Duodenal mucosa (tissue), 2 donors: Measurements from ENCODE around the gene TNFRSF9.

ENCODE experiments used
- H3K27ac ChIP-seq: one replicate; pipeline ENCODE4 v1.7.0; 2013; ENCODE audit warnings: low read depth, low read length
- H3K27me3 ChIP-seq, 2 donors: one replicate each; pipeline ENCODE4 v1.7.0; 2013; ENCODE audit warnings: low read length in 2 of 2, control low read depth in 1 of 2; ENCODE audit not compliant: insufficient read depth in 2 of 2, control insufficient read depth in 1 of 2
- H3K36me3 ChIP-seq, 2 donors: one replicate each; pipeline ENCODE4 v1.7.0; 2013; ENCODE audit warnings: low read length in 2 of 2, control low read depth in 1 of 2; ENCODE audit not compliant: insufficient read depth in 2 of 2, control insufficient read depth in 1 of 2
- H3K4me1 ChIP-seq, 2 donors: one replicate each; pipeline ENCODE4 v1.7.0; 2013; ENCODE audit warnings: low read length in 2 of 2, control low read depth in 1 of 2; ENCODE audit not compliant: insufficient read depth in 2 of 2, control insufficient read depth in 1 of 2
- H3K4me3 ChIP-seq, 2 donors: one replicate each; pipeline ENCODE4 v1.7.0; 2013; ENCODE audit warnings: low read length in 2 of 2, low read depth in 1 of 2
- H3K9ac ChIP-seq, 2 donors: one replicate each; pipeline ENCODE4 v1.7.0; 2013; ENCODE audit warnings: low read length in 2 of 2, low read depth in 1 of 2
- H3K9me3 ChIP-seq, 2 donors: one replicate each; pipeline ENCODE4 v1.7.0; 2013; ENCODE audit warnings: low read length in 2 of 2, control low read depth in 1 of 2; ENCODE audit not compliant: control insufficient read depth in 1 of 2

The TNFRSF9 gene

DNA sequence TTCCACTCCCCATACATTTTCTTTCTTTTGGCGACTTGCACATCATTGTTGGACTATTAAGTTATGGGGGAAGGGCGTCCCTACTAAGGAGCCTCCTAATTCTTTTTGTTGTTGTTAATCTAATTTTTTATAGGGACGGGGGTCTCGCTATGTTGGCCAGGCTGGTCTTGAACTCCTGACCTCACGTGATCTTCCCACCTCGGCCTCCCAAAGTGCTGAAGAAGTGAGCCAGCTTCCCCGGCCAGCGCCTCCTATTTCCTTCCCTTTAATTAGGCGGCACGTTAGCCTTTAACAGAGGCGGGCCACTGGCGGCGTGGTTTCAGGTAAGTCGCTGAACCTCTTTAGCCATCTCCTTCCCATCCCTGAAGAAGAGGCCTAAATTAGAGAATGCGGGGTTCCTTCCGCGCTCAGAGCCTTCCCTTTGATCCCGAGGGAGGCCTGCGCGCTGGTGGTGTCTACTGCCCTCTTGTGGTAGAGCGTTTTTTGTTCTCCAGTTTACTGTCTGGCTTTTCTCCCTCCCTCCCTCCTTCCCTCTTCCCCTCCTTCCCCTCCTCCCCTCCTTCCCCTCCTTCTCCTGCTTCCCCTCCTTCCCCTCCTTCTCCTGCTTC is 38.1 kb downstream of the TNFRSF9 start:
- Histone ChIP-seq H3K4me1 (peaks cover 0 to 2% of the 10 kb centered on the region in 2 donors), H3K27ac (no peak overlapping the region), H3K36me3 (no peaks in the 10 kb centered on the region), H3K9me3 (no peaks in the 10 kb centered on the region), H3K9ac (no peak overlapping the region), H3K4me3 (peak overlapping the region in 1 of 2 donors; percentile 51), H3K27me3 (no peaks in the 10 kb centered on the region)

DNA sequence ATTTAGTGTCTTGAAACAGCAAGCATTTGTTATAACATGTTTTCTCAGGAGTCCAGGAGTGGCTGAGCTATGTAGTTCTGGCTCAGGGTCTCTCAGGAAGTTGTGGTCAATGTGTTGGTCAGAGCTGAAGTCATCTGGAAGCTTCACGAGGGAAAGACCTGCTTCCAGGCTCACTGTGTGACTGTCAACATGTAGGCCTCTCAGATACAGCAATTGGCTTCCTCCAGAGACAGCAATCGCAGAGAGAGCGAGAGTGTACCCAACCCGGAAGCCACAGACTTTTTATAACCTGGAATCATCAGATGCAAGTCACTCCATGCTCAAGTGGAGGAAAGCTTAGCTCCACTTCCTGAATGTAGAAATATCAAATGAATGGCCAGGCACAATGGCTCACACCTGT is 40.9 kb downstream of the TNFRSF9 start:
- H3K9me3 ChIP-seq = no peaks in the 10 kb centered on the region
- no peaks in the 10 kb centered on the region for H3K36me3 ChIP-seq
- no peak overlapping the region for H3K4me3 ChIP-seq
- H3K27me3 ChIP-seq = no peaks in the 10 kb centered on the region
- no peak overlapping the region for H3K27ac ChIP-seq
- peaks cover 0 to 2% of the 10 kb centered on the region in 2 donors for H3K4me1 ChIP-seq
- H3K9ac ChIP-seq = no peak overlapping the region

DNA sequence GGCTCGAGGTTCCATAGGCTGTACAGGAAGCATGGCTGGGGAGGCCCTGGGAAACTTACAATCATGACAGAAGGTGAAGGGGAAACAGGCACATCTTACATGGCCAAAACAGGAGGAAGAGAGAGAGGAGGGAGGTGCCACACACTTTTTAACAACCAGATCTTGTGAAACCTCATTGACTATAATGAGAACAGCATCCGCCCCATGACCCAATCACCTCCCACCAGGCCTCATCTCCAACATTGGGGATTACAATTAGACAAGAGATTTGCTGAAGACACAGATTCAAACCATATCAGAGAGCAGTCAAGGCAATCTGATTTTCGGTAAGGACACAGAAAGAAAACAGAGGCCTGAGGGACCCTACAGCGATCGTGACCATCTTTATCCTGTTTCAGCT is 41.7 kb downstream of the TNFRSF9 start:
- Histone ChIP-seq H3K27me3 (no peaks in the 10 kb centered on the region), H3K4me1 (peaks cover 0 to 2% of the 10 kb centered on the region in 2 donors), H3K9me3 (no peaks in the 10 kb centered on the region), H3K9ac (no peak overlapping the region), H3K27ac (no peak overlapping the region), H3K36me3 (no peaks in the 10 kb centered on the region), H3K4me3 (no peak overlapping the region)

DNA sequence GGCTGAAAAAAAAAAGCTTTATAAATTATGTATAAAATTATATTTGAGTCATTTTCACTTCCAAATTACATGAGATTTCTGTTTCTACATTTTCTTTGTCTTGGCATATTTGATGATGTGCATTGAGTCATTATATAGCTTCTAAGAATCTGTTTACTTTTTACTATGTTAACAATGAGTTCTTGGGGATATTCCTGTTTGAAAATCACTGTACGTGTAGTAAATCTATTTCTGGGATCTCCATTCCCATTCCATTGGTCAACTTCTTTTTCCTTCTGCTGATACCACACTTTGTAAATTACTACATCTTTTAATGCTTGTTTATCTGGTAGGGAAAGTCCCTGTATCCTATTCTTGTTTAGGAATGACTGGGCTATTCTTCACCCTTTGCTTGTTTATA is 43.6 kb downstream of the TNFRSF9 start:
- Histone ChIP-seq H3K4me1 (no peaks in the 10 kb centered on the region), H3K27me3 (no peaks in the 10 kb centered on the region), H3K27ac (no peak overlapping the region), H3K9me3 (no peaks in the 10 kb centered on the region), H3K36me3 (no peaks in the 10 kb centered on the region), H3K4me3 (no peak overlapping the region), H3K9ac (no peak overlapping the region)

DNA sequence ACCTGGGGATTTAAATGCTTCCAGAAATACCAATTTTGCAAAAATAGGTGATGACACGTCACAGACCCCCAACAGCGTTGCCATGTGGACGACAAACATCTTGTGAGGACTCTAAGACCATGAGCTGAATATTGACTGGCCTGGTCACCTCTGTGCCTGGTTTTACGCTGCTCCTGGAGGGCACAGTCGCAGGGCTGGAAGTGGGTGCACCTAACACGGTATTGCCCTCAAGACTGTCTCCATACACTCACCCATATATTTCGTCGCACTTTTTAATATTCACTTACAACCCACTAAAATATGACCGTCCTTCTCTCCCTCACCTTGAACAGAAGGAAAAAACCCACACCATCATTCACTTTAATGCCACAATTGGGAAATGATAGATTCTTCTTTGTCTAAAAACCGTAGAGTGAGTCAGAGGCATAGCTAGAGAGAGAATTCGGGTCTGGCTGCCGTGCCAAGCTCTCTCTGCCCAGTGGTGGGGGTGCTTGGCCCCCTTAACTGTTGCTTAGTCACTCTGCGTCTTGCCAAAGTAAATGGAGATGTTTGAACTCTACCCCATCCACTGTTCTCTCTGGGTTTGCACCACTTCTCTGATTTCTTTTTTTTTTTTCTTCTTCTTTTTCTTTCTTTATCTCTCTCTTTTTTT is 47.0 kb downstream of the TNFRSF9 start:
- Histone ChIP-seq H3K36me3 (no peaks in the 10 kb centered on the region), H3K4me1 (no peaks in the 10 kb centered on the region), H3K4me3 (no peak overlapping the region), H3K27ac (no peak overlapping the region), H3K27me3 (no peaks in the 10 kb centered on the region), H3K9ac (no peak overlapping the region), H3K9me3 (no peaks in the 10 kb centered on the region)

DNA sequence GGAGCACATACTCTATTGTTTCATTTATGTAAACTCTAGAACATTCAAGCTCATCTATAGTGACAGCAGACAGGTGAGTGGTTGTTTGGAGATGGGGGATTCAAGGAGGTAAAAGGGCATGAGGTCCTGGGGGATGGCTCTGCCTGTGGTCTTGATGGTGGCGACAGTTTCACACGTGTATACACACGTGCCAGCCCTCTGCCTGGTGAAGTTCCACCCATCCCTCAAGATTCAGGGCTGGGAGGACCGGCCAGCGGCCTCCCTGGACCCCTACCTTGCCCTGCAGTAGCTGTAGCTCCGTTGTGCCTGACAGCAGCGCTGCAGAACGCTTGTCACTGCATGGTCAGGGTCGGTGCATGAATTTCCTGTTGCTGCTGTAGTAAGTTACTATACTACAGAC is 48.8 kb downstream of the TNFRSF9 start:
- Histone ChIP-seq H3K9me3 (no peaks in the 10 kb centered on the region), H3K27ac (no peak overlapping the region), H3K4me3 (no peak overlapping the region), H3K4me1 (no peaks in the 10 kb centered on the region), H3K9ac (no peak overlapping the region), H3K27me3 (no peaks in the 10 kb centered on the region), H3K36me3 (no peaks in the 10 kb centered on the region)

DNA sequence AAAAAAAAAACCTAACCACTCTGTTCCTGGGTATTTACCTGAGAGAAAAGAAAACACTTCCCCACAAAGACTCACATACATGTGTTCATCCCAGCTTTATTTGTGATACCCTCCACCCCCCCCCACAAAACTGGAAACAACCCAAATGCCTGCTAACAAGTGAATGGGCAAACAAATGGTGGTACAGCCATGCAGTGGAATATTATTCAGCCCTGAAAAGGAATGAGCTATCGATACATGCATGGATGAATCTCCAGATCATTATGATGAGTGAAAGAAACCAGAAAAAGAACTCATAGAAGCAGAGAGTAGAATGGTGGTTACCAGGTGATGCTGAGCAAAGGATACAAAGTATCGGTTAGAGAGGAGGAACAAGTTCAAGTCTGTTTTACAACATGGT is 49.8 kb downstream of the TNFRSF9 start:
- Histone ChIP-seq H3K9me3 (no peaks in the 10 kb centered on the region), H3K27me3 (no peaks in the 10 kb centered on the region)

DNA sequence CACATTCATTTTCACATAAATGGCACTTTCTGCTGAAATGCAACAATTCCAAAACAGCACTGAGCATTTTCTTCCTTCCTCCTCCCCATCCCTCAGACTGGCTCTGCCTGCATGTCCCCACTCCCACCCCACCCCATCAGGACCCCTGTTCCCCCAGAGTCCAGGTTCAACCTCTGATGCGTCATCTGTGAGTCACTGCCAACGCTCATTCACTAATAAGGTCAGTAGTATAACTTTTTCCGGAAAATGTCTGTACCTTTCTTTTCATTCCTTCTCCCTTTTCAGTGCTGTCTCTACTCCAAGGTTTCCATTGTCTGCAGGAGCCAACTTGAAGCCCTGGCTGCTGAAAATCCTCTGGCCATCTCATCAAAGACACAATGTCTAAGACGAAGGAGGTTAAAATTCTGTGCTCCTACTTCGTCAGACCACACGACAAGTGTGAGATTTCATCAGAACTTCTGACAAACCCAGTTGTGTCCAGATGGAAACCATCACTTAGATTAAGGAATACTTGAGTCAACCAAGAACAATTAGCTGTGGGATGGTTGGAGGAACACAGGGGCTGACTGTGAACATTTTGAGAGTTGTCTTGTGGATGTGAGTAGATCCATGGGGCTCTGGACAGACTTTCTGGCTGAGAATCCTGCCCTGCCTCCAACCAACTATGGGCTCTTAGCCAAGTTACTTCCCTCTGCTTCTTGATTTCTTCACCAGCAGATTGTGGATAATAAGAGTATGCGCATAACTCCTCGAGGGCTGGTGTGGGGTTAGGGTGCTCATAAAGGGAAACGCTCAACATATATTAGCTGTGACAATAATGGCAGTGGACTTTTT is 52.2 kb downstream of the TNFRSF9 start:
- H3K27me3 ChIP-seq = no peaks in the 10 kb centered on the region

More for the DNA sequence above, 49.8 kb downstream of the TNFRSF9 start:
- Histone ChIP-seq H3K27ac (no peak overlapping the region), H3K36me3 (no peaks in the 10 kb centered on the region), H3K4me1 (no peaks in the 10 kb centered on the region), H3K9ac (no peak overlapping the region), H3K4me3 (no peak overlapping the region)

DNA sequence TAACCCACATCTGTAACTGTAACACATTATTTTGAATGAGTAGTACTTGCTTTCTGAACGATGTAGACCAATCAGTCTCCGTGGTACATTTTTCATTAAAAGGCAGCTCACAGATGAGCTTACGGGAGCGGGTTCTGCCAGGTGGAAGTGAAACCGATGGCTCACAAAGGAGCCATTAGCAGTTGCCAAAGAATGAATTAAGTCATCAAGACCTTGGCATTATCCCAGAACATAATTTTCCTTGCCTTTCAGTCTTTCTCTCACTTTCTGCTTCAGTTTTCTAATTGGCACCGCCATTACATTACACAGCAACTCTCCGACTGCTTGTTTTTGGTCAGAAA is 54.3 kb downstream of the TNFRSF9 start:
- Histone ChIP-seq H3K4me1 (no peaks in the 10 kb centered on the region), H3K36me3 (no peaks in the 10 kb centered on the region), H3K9ac (peak overlapping the region in 1 of 2 donors; percentile 35), H3K9me3 (no peaks in the 10 kb centered on the region), H3K27me3 (no peaks in the 10 kb centered on the region), H3K4me3 (peak overlapping the region; percentile 51 to 54), H3K27ac (no peak overlapping the region)

More for the DNA sequence above, 52.2 kb downstream of the TNFRSF9 start:
- no peaks in the 10 kb centered on the region for H3K36me3 ChIP-seq
- H3K9ac ChIP-seq = no peak overlapping the region
- H3K9me3 ChIP-seq = no peaks in the 10 kb centered on the region
- H3K4me1 ChIP-seq = no peaks in the 10 kb centered on the region
- no peak overlapping the region for H3K27ac ChIP-seq
- no peak overlapping the region for H3K4me3 ChIP-seq
